Measurements from ENCODE around the gene CYP24A1. TPM values are rescaled to one million over a fixed set of nuclear protein-coding genes. Genes with fewer than 3 reads are reported as not detected.

CYP24A1 gene
- total RNA-seq, 1 donor from 2014 or later: not detected

DNA sequence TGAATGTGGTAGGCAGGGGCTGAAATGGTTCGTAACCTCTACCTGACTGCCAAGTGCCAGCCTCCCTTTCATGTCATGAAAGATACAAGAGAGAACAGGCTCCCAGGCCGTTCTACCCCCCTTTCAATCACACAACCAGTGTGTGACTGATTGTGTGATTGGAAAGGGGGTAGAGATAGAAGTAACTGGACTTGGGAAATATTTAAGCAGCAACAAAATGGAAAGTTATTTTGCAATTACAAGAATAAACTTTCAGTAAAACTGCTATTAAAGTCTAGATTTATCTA is 20.8 kb downstream of the CYP24A1 start:
- DNase-seq: no peak
- H3K4me3 Mint-ChIP-seq (ENCODE audit: unreplicated experiment): no peak overlapping the region
- H3K27ac Mint-ChIP-seq (ENCODE audit: unreplicated experiment): no peak overlapping the region
- no peaks in the 10 kb centered on the region for H3K27me3 Mint-ChIP-seq (ENCODE audit: unreplicated experiment)
- H3K36me3 Mint-ChIP-seq (ENCODE audit: unreplicated experiment): no peaks in the 10 kb centered on the region
- peaks cover 2% of the 10 kb centered on the region for H3K9me3 Mint-ChIP-seq (ENCODE audit: unreplicated experiment)
- H3K4me1 Mint-ChIP-seq (ENCODE audit: low read depth, unreplicated experiment): peaks cover 2% of the 10 kb centered on the region
- TF ChIP-seq, protein P1, sequence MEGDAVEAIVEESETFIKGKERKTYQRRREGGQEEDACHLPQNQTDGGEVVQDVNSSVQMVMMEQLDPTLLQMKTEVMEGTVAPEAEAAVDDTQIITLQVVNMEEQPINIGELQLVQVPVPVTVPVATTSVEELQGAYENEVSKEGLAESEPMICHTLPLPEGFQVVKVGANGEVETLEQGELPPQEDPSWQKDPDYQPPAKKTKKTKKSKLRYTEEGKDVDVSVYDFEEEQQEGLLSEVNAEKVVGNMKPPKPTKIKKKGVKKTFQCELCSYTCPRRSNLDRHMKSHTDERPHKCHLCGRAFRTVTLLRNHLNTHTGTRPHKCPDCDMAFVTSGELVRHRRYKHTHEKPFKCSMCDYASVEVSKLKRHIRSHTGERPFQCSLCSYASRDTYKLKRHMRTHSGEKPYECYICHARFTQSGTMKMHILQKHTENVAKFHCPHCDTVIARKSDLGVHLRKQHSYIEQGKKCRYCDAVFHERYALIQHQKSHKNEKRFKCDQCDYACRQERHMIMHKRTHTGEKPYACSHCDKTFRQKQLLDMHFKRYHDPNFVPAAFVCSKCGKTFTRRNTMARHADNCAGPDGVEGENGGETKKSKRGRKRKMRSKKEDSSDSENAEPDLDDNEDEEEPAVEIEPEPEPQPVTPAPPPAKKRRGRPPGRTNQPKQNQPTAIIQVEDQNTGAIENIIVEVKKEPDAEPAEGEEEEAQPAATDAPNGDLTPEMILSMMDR (IDR thresholded peaks at IDR 0.05; ENCODE audit: partially characterized antibody, unreplicated experiment): no peak

DNA sequence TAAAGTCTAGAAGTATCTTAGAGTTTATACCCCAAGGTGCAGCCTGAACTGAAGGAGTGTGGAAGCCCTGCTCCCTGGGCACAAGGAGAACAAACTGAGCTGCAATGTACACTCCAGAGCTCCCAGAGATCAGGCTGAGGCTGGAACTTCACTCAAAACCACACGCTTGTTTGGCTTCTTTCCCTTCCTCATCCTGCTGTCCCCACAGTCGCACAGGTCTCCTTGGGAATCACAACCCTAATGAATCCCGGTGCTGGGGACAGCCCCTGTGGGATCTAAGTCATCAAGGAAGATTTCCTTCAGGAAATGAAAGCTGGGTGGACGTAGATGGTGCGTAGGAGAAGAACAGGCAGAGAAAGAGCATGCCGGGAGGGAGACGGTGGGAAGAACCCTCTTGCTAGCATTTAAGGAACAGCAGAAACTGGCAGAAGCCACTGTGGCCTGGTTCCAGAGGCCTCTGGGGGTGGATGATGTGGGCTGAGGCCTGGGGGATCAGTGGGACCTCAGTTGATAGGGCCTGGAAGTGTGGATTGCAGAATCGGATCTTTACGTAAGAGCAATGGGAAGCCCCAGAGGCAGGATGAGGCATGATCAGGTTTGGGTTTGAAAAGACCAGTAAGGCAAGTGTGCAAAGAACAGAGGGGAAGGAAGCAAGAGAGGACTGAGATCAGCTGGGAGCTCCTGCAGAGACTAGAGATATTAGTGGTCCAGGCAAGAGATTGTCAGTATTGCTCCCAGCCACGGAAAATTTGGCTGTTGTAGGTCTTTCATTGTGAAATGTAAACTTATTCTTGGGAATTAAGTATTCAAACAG is 21.4 kb downstream of the CYP24A1 start:
- no peak for DNase-seq
- Mint-ChIP-seq H3K27ac (ENCODE audit: unreplicated experiment) (no peak overlapping the region), H3K36me3 (ENCODE audit: unreplicated experiment) (no peaks in the 10 kb centered on the region), H3K9me3 (ENCODE audit: unreplicated experiment) (peaks cover 2% of the 10 kb centered on the region), H3K27me3 (ENCODE audit: unreplicated experiment) (no peaks in the 10 kb centered on the region), H3K4me1 (ENCODE audit: low read depth, unreplicated experiment) (peaks cover 2% of the 10 kb centered on the region), H3K4me3 (ENCODE audit: unreplicated experiment) (no peak overlapping the region)
- TF ChIP-seq, protein P1 (IDR thresholded peaks at IDR 0.05; ENCODE audit: partially characterized antibody, unreplicated experiment): no peak

DNA sequence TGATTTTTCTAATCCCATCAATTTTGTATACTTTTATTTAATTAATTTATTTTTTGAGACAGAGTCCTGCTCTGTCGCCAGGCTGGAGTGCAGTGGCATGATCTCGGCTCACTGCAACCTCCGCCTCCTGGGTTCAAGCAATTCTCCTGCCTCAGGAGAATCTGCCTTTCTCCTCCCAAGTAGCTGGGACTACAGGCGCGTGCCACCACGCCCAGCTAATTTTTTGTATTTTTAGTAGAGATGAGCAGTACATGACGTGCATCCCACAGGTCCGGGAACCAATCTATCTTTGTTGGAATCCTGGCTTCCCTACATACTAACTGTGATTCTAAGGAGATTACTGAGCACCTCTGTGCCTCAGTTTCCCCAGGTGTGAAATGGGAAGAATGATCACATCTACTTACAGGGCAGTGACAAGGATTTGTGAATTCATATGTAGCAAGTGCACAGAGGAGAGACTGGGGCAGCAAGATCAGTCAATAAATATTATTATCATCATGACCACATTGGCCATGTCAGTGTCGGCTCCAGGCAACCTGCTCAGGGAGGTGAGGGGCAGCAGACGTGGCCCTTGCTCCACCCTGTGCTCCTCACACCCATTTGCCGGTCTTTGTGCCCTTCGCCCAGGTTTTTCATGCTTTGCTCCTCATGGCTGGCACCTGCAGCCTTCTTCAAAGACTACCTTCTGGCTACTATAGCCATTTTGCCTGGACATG is 22.1 kb downstream of the CYP24A1 start:
- H3K9me3 Mint-ChIP-seq (ENCODE audit: unreplicated experiment): peaks cover 2% of the 10 kb centered on the region
- H3K27me3 Mint-ChIP-seq (ENCODE audit: unreplicated experiment): no peaks in the 10 kb centered on the region
- no peak overlapping the region for H3K4me3 Mint-ChIP-seq (ENCODE audit: unreplicated experiment)
- no peak overlapping the region for H3K27ac Mint-ChIP-seq (ENCODE audit: unreplicated experiment)
- no peak for DNase-seq
- no peaks in the 10 kb centered on the region for H3K36me3 Mint-ChIP-seq (ENCODE audit: unreplicated experiment)
- peaks cover 2% of the 10 kb centered on the region for H3K4me1 Mint-ChIP-seq (ENCODE audit: low read depth, unreplicated experiment)
- TF ChIP-seq, protein P1 (IDR thresholded peaks at IDR 0.05; ENCODE audit: partially characterized antibody, unreplicated experiment): no peak

DNA sequence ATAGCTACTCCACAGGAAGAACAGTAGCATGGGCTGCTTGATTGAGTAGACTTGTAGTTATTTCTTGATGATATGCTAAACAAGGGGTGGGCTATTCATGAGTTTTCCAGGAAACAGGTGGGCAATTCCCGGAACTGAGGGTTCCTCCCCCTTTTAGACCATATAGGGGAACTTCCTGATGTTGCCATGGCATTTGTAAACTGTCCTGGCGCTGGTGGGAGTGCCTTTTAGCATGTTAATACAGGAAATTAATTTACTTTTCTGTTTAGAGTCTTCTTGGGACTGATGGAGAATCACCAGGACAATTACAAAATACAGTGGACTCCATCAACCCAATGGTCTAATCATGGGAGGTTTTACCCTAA is 22.7 kb downstream of the CYP24A1 start:
- Mint-ChIP-seq H3K4me3 (ENCODE audit: unreplicated experiment) (no peak overlapping the region), H3K27ac (ENCODE audit: unreplicated experiment) (no peak overlapping the region), H3K27me3 (ENCODE audit: unreplicated experiment) (no peaks in the 10 kb centered on the region), H3K36me3 (ENCODE audit: unreplicated experiment) (no peaks in the 10 kb centered on the region), H3K9me3 (ENCODE audit: unreplicated experiment) (peaks cover 2% of the 10 kb centered on the region), H3K4me1 (ENCODE audit: low read depth, unreplicated experiment) (peaks cover 2% of the 10 kb centered on the region)
- TF ChIP-seq, protein P1 (IDR thresholded peaks at IDR 0.05; ENCODE audit: partially characterized antibody, unreplicated experiment): no peak
- DNase-seq: no peak

DNA sequence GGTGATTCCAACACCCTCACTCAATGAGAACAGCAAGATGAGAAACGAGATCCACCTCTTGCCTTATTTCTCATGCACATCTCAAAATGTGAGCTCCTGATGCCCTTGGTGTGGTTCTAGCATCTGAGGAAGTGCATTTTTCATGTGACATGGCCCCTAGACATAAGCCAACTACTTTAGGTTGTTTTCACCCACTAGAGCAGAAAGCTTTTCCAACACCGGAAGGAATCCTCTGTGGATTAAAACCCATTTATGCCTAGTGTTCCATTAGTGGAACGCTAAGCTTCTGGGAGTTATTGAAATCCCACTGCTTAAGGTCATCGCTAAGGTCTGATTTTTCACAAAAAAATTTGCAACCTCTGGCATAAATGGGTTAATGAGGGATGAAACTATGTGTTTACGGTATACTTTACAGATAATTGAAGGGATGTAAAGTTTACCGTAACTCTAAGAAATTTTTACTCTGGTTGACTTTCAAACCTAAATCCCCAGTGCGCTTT is 24.0 kb downstream of the CYP24A1 start:
- H3K27ac Mint-ChIP-seq (ENCODE audit: unreplicated experiment): no peak overlapping the region
- TF ChIP-seq, protein P1 (IDR thresholded peaks at IDR 0.05; ENCODE audit: partially characterized antibody, unreplicated experiment): no peak
- no peak overlapping the region for H3K4me3 Mint-ChIP-seq (ENCODE audit: unreplicated experiment)
- peaks cover 2% of the 10 kb centered on the region for H3K4me1 Mint-ChIP-seq (ENCODE audit: low read depth, unreplicated experiment)
- no peaks in the 10 kb centered on the region for H3K36me3 Mint-ChIP-seq (ENCODE audit: unreplicated experiment)
- H3K9me3 Mint-ChIP-seq (ENCODE audit: unreplicated experiment): peaks cover 2% of the 10 kb centered on the region
- no peak for DNase-seq
- H3K27me3 Mint-ChIP-seq (ENCODE audit: unreplicated experiment): no peaks in the 10 kb centered on the region

Data from glutamatergic neuron (in vitro differentiated cells).